ENCODE data around the gene GOLGA6L6.
"Not testable (repeated sequence)": the region's sequence is repeated elsewhere in the genome, so short reads cannot be mapped to it uniquely, and the experiment has no call there.

Gene GOLGA6L6

DNA sequence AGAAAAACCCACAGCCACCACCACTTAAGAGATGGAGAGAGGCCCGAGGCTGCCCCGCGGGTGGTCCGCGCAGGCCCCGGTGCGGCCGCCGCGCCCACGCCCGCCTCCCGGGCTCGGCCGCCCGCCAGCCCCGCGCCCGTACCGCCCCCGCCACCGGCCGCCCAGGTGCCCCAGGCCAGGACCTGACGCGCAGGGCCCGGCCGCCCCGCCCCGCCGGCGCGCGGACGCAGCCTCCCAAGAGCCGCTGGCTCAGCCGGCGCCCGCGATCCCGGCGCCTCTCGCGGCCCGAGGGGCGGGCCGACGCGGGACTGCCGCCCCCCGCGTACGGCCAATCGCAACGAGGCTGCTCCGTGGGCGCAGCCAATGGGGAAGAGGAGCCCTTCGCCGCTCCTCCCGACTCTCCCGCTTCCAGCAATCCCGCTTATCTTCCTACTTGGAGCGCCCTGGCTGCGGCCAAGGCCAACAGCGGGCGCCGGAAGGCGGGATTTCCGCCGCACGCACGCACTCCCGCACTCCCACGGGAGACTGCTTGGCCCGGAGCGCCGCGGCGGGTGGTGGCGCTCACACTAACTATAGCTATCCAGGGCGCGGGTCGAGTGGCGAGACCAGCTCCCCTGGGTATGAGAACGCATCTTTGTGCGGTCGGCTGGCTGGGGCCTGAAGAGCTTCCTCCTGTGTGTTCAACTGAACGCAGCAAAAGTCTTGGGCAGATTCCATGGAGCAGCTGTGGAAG lies 35.5 kb downstream of the GOLGA6L6 start:
- H3K9me3 ChIP-seq (ENCODE audit: insufficient read depth, low read length); H3K9ac ChIP-seq (ENCODE audit: low read length); H3K4me3 ChIP-seq (ENCODE audit: insufficient read depth, low read length, poor library complexity, severe bottlenecking); H3K36me3 ChIP-seq (ENCODE audit: low read length); H3K9me2 ChIP-seq (replicated peaks; ENCODE audit: insufficient read depth, low read length); H3K79me2 ChIP-seq (ENCODE audit: insufficient read depth, low read length); H4K20me1 ChIP-seq (ENCODE audit: low read depth, low read length); H2AFZ ChIP-seq (ENCODE audit: low read depth, low read length, severe bottlenecking); H3K27ac ChIP-seq (ENCODE audit: low read depth, low read length); H3F3A ChIP-seq (ENCODE audit: insufficient read depth); H3K27me3 ChIP-seq (ENCODE audit: low read length); H3K4me2 ChIP-seq (ENCODE audit: low read depth, low read length, poor library complexity, severe bottlenecking): not testable (repeated sequence)

- H3K27me3 ChIP-seq (ENCODE audit: low read length); H3K4me3 ChIP-seq (ENCODE audit: insufficient read depth, low read length, poor library complexity, severe bottlenecking); H3K9ac ChIP-seq (ENCODE audit: low read length): not testable (repeated sequence)
Measured at GRCh38 chr15:20502839-20503238, 38.8 kb downstream of the GOLGA6L6 start.

DNA sequence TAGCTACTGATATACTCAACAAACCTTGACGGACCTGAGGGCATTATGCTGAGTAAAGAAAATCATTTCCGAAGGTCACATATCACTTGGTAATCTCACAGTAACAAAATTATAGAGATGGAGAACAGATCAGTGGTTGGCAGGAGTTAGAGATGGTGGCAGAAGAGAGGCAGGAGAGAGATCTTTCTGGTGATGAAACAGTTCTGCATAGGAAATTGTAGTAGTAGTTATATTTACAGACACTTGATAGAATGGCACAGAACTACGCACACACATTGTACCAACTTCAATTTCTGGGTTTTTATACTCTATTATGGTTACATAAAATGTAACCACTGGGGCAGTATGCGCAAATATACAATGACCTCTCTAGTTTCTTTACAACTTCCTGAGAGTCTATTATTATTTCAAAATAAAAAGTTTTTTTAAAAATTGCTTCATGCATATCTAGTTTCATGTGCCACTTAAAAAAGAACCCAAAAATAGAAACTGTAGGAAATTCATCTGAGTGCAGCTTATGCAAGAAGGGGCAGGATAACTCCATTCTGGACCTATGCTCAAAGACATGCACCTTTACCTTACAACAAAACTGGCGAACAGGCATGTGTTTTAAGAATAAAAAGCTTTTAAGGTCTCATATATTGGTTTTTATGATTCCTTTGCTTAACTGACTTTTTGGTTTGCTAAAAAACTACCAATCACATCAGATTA lies 39.9 kb downstream of the GOLGA6L6 start:
- H3K9me3 ChIP-seq (ENCODE audit: insufficient read depth, low read length); H4K20me1 ChIP-seq (ENCODE audit: low read depth, low read length); H3K27ac ChIP-seq (ENCODE audit: low read depth, low read length); H3K79me2 ChIP-seq (ENCODE audit: insufficient read depth, low read length); H3F3A ChIP-seq (ENCODE audit: insufficient read depth); H3K27me3 ChIP-seq (ENCODE audit: low read length); H3K9me2 ChIP-seq (replicated peaks; ENCODE audit: insufficient read depth, low read length); H3K4me3 ChIP-seq (ENCODE audit: insufficient read depth, low read length, poor library complexity, severe bottlenecking); H3K36me3 ChIP-seq (ENCODE audit: low read length); H3K4me2 ChIP-seq (ENCODE audit: low read depth, low read length, poor library complexity, severe bottlenecking); H3K9ac ChIP-seq (ENCODE audit: low read length); H2AFZ ChIP-seq (ENCODE audit: low read depth, low read length, severe bottlenecking): not testable (repeated sequence)

More at GRCh38 chr15:20502839-20503238, 38.8 kb downstream of the GOLGA6L6 start:
- H2AFZ ChIP-seq (ENCODE audit: low read depth, low read length, severe bottlenecking); H3F3A ChIP-seq (ENCODE audit: insufficient read depth); H3K36me3 ChIP-seq (ENCODE audit: low read length); H3K9me3 ChIP-seq (ENCODE audit: insufficient read depth, low read length); H3K4me2 ChIP-seq (ENCODE audit: low read depth, low read length, poor library complexity, severe bottlenecking); H4K20me1 ChIP-seq (ENCODE audit: low read depth, low read length); H3K79me2 ChIP-seq (ENCODE audit: insufficient read depth, low read length); H3K9me2 ChIP-seq (replicated peaks; ENCODE audit: insufficient read depth, low read length); H3K27ac ChIP-seq (ENCODE audit: low read depth, low read length): not testable (repeated sequence)

GRCh38 chr15:20497781-20498180 lies 43.8 kb downstream of the GOLGA6L6 start:
- H3K27me3 ChIP-seq (ENCODE audit: low read length); H3K36me3 ChIP-seq (ENCODE audit: low read length); H3F3A ChIP-seq (ENCODE audit: insufficient read depth); H4K20me1 ChIP-seq (ENCODE audit: low read depth, low read length); H2AFZ ChIP-seq (ENCODE audit: low read depth, low read length, severe bottlenecking); H3K79me2 ChIP-seq (ENCODE audit: insufficient read depth, low read length); H3K9me3 ChIP-seq (ENCODE audit: insufficient read depth, low read length); H3K9ac ChIP-seq (ENCODE audit: low read length); H3K27ac ChIP-seq (ENCODE audit: low read depth, low read length); H3K9me2 ChIP-seq (replicated peaks; ENCODE audit: insufficient read depth, low read length); H3K4me2 ChIP-seq (ENCODE audit: low read depth, low read length, poor library complexity, severe bottlenecking); H3K4me3 ChIP-seq (ENCODE audit: insufficient read depth, low read length, poor library complexity, severe bottlenecking): not testable (repeated sequence)

GRCh38 chr15:20493035-20493434 lies 48.6 kb downstream of the GOLGA6L6 start:
- H4K20me1 ChIP-seq (ENCODE audit: low read depth, low read length); H3K9me2 ChIP-seq (replicated peaks; ENCODE audit: insufficient read depth, low read length); H3K79me2 ChIP-seq (ENCODE audit: insufficient read depth, low read length); H3F3A ChIP-seq (ENCODE audit: insufficient read depth); H2AFZ ChIP-seq (ENCODE audit: low read depth, low read length, severe bottlenecking); H3K36me3 ChIP-seq (ENCODE audit: low read length); H3K4me2 ChIP-seq (ENCODE audit: low read depth, low read length, poor library complexity, severe bottlenecking); H3K27ac ChIP-seq (ENCODE audit: low read depth, low read length); H3K9ac ChIP-seq (ENCODE audit: low read length); H3K4me3 ChIP-seq (ENCODE audit: insufficient read depth, low read length, poor library complexity, severe bottlenecking); H3K27me3 ChIP-seq (ENCODE audit: low read length); H3K9me3 ChIP-seq (ENCODE audit: insufficient read depth, low read length): not testable (repeated sequence)

- H4K20me1 ChIP-seq (ENCODE audit: low read depth, low read length); H3K4me3 ChIP-seq (ENCODE audit: insufficient read depth, low read length, poor library complexity, severe bottlenecking); H3K27ac ChIP-seq (ENCODE audit: low read depth, low read length); H2AFZ ChIP-seq (ENCODE audit: low read depth, low read length, severe bottlenecking); H3K27me3 ChIP-seq (ENCODE audit: low read length); H3K79me2 ChIP-seq (ENCODE audit: insufficient read depth, low read length); H3K36me3 ChIP-seq (ENCODE audit: low read length); H3K9ac ChIP-seq (ENCODE audit: low read length); H3K9me2 ChIP-seq (replicated peaks; ENCODE audit: insufficient read depth, low read length); H3K9me3 ChIP-seq (ENCODE audit: insufficient read depth, low read length); H3K4me2 ChIP-seq (ENCODE audit: low read depth, low read length, poor library complexity, severe bottlenecking); H3F3A ChIP-seq (ENCODE audit: insufficient read depth): not testable (repeated sequence)
Measured at GRCh38 chr15:20492598-20492997, 49.0 kb downstream of the GOLGA6L6 start.

- not testable (repeated sequence) for H4K20me1 ChIP-seq (ENCODE audit: low read depth, low read length)
Measured at GRCh38 chr15:20489320-20489719, 52.3 kb downstream of the GOLGA6L6 start.

More at GRCh38 chr15:20489320-20489719, 52.3 kb downstream of the GOLGA6L6 start:
- not testable (repeated sequence) for H3K9me2 ChIP-seq (replicated peaks; ENCODE audit: insufficient read depth, low read length); H2AFZ ChIP-seq (ENCODE audit: low read depth, low read length, severe bottlenecking); H3K4me3 ChIP-seq (ENCODE audit: insufficient read depth, low read length, poor library complexity, severe bottlenecking); H3F3A ChIP-seq (ENCODE audit: insufficient read depth); H3K4me2 ChIP-seq (ENCODE audit: low read depth, low read length, poor library complexity, severe bottlenecking); H3K36me3 ChIP-seq (ENCODE audit: low read length); H3K27me3 ChIP-seq (ENCODE audit: low read length); H3K9ac ChIP-seq (ENCODE audit: low read length); H3K27ac ChIP-seq (ENCODE audit: low read depth, low read length); H3K79me2 ChIP-seq (ENCODE audit: insufficient read depth, low read length); H3K9me3 ChIP-seq (ENCODE audit: insufficient read depth, low read length)
